K562 (cell line): ENCODE results near the gene ABHD14A. TPM values are rescaled to one million over a fixed set of nuclear protein-coding genes. Genes with fewer than 3 reads are reported as not detected.
A peak's percentile ranks its signal among the peaks of the same experiment; 100 is the strongest.

Experiments
- ARHGAP35 ChIP-seq: fragments of 450-650 bp; IDR thresholded peaks from 2 replicates; pipeline ENCODE4 v1.6.1; 2018; ENCODE audit not compliant: partially characterized antibody
- CHD2 ChIP-seq: IDR thresholded peaks from 2 replicates; pipeline ENCODE4 v1.6.1; 2011; ENCODE audit warnings: low read depth, low read length
- CREM ChIP-seq: IDR thresholded peaks from 2 replicates; pipeline ENCODE4 v1.6.1; 2014; ENCODE audit warnings: antibody characterized with exemption, low read depth
- DACH1 ChIP-seq: fragments of 450-650 bp; IDR thresholded peaks from 2 replicates; pipeline ENCODE4 v1.6.1; 2018; ENCODE audit not compliant: partially characterized antibody
- FOXJ2 ChIP-seq: fragments of 200-800 bp; sonication (Bioruptor generic); IDR thresholded peaks from 2 replicates; pipeline ENCODE4 v1.6.1; 2016; ENCODE audit warnings: missing genetic modification characterization, missing compliant biosample characterization
- HDAC8 ChIP-seq: fragments of 450-650 bp; IDR thresholded peaks from 2 replicates; pipeline ENCODE4 v1.6.1; 2016; ENCODE audit warnings: mild to moderate bottlenecking, missing genetic modification characterization, moderate library complexity, missing compliant biosample characterization
- NEUROD1 ChIP-seq: fragments of 150-350 bp; IDR thresholded peaks from 2 replicates; pipeline ENCODE4 v1.6.1; 2014; ENCODE audit warnings: borderline replicate concordance, low read length, low read depth; ENCODE audit not compliant: partially characterized antibody
- PTRF ChIP-seq: fragments of 450-650 bp; IDR thresholded peaks from 2 replicates; pipeline ENCODE4 v1.6.1; 2016; ENCODE audit warnings: mild to moderate bottlenecking, missing genetic modification characterization, missing compliant biosample characterization
- SNRNP70 ChIP-seq: fragments of 200-400 bp; formaldehyde crosslinking; optimal IDR thresholded peaks from 2 replicates; pipeline ENCODE3; 2017; ENCODE audit warnings: low read depth, low read length
- TCF7 ChIP-seq: sonication (generic); IDR thresholded peaks from 2 replicates; pipeline ENCODE4 v1.6.1; 2016; ENCODE audit warnings: antibody characterized with exemption, borderline replicate concordance
- TRIM24 ChIP-seq, 2 experiments: fragments of 450-650 bp; IDR thresholded peaks; 2 replicates each; pipeline ENCODE4 v1.6.1; 2016
- ZBED1 ChIP-seq: IDR thresholded peaks from 2 replicates; pipeline ENCODE4 v1.6.1; 2014
- polyA plus RNA-seq, 8 experiments: library from polyadenylated mRNA; depleted of rRNA in 4 of 8; stranded (reverse) in 5 of 8; unstranded in 3 of 8; fragments of >200 nt; fragmentation: Nextera tagmentation in 2 of 8; fragmentation: Illumina TruSeq in 1 of 8; extraction: Ambion mirVana in 2 of 8; extraction: Trizol in 1 of 8; gene quantifications; 2 replicates each; pipeline versions ENCODE4 v1.2.1 to v1.2.3, GENCODE V29; 2011 to 2014; ENCODE audit warnings: inconsistent platforms in 1 of 8, missing spikeins in 1 of 8
- total RNA-seq, 7 experiments: library from RNA; depleted of rRNA in 6 of 7; stranded (reverse); fragments of >200 nt in 6 of 7; fragmentation: Illumina TruSeq in 2 of 7; extraction: Trizol in 2 of 7; gene quantifications; 2 replicates each; pipeline versions ENCODE4 v1.2.1 to v1.2.3, GENCODE V29; 2011 to 2021; ENCODE audit warnings: low replicate concordance in 1 of 7
- TF ChIP-seq, protein P1 (sequence below): fragments of 450-650 bp; IDR thresholded peaks from 2 replicates; pipeline ENCODE4 v1.6.1; 2017; ENCODE audit warnings: antibody characterized with exemption, mild to moderate bottlenecking
- TF ChIP-seq, protein P2 (sequence below): fragments of 450-650 bp; formaldehyde crosslinking; IDR thresholded peaks from 2 replicates; pipeline ENCODE4 v1.4.0; 2022; ENCODE audit warnings: missing genetic modification characterization
- TF ChIP-seq, protein P3 (sequence below): IDR thresholded peaks from 2 replicates; pipeline ENCODE4 v1.6.1; 2011; ENCODE audit not compliant: insufficient read length; ENCODE audit errors: extremely low read depth
- TF ChIP-seq, protein P4 (sequence below), 3 experiments: fragments of 200-800 bp in 1 of 3; fragments of 250-450 bp in 1 of 3; fragments of 450-650 bp in 1 of 3; sonication (Bioruptor Pico) in 1 of 3; sonication (Bioruptor generic) in 1 of 3; formaldehyde crosslinking in 1 of 3; IDR thresholded peaks; 2 replicates each; pipeline versions ENCODE4 v1.6.1 to v1.8.0; 2016 to 2022; ENCODE audit warnings: mild to moderate bottlenecking in 2 of 3, missing genetic modification characterization in 2 of 3, missing compliant biosample characterization in 1 of 3, moderate library complexity in 1 of 3
- TF ChIP-seq, protein P5 (sequence below): sonication (generic); formaldehyde crosslinking; IDR thresholded peaks from 2 replicates; pipeline ENCODE4 v1.8.0; 2022; ENCODE audit warnings: mild to moderate bottlenecking, missing genetic modification reagents

The ABHD14A gene
- total and polyA plus RNA-seq, 9 of the 15 experiments (the other 6 are each of a cell fraction or from before 2014, with no cell fraction given) = 0.90 to 10.5 (median 8.3) TPM

DNA sequence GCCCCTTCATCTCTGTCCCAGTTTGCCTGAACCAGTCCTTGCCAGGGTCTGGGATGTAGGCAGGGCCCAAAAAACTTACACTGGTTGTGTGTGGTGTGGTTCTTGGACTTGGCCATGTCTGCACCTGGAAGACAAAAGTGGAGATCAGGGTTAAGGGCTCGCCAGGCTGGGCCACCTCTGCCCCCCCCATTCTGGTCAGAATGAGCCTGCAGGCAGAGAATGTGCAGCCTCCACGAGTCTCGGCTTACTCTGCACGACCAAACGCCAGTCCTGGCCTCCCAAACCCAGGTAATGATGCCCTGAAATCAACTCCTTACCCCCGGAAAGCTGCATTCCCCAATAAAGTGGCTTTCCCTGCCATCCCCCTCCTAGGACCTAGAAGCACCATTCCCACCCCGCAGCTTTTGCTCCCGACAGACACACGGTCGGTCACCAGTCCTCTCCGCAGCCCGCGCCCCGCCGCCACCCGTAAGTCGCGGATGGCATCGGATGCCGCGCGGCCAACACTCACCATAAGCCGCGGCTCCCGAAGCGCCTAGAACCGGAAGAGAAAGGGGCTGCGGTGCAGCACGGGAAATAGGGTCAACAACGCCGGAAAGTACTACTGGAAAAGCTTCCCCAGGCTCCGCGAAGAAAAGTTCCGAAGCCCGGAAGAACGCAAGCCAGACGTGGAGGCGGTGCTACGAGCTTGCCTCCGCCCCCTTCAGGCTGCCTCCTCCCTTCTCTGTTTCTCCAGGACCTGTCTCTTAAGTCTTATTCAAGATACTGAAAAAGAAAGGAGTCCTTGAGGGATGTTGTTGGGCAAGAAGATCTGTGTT, 20.7 kb downstream of the ABHD14A start, which contains the start of gene RPL29 (continued):
- TF ChIP-seq, protein P1, sequence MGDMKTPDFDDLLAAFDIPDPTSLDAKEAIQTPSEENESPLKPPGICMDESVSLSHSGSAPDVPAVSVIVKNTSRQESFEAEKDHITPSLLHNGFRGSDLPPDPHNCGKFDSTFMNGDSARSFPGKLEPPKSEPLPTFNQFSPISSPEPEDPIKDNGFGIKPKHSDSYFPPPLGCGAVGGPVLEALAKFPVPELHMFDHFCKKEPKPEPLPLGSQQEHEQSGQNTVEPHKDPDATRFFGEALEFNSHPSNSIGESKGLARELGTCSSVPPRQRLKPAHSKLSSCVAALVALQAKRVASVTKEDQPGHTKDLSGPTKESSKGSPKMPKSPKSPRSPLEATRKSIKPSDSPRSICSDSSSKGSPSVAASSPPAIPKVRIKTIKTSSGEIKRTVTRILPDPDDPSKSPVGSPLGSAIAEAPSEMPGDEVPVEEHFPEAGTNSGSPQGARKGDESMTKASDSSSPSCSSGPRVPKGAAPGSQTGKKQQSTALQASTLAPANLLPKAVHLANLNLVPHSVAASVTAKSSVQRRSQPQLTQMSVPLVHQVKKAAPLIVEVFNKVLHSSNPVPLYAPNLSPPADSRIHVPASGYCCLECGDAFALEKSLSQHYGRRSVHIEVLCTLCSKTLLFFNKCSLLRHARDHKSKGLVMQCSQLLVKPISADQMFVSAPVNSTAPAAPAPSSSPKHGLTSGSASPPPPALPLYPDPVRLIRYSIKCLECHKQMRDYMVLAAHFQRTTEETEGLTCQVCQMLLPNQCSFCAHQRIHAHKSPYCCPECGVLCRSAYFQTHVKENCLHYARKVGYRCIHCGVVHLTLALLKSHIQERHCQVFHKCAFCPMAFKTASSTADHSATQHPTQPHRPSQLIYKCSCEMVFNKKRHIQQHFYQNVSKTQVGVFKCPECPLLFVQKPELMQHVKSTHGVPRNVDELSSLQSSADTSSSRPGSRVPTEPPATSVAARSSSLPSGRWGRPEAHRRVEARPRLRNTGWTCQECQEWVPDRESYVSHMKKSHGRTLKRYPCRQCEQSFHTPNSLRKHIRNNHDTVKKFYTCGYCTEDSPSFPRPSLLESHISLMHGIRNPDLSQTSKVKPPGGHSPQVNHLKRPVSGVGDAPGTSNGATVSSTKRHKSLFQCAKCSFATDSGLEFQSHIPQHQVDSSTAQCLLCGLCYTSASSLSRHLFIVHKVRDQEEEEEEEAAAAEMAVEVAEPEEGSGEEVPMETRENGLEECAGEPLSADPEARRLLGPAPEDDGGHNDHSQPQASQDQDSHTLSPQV = no peak
- TF ChIP-seq TCF7 = no peak
- TF ChIP-seq, protein P2, sequence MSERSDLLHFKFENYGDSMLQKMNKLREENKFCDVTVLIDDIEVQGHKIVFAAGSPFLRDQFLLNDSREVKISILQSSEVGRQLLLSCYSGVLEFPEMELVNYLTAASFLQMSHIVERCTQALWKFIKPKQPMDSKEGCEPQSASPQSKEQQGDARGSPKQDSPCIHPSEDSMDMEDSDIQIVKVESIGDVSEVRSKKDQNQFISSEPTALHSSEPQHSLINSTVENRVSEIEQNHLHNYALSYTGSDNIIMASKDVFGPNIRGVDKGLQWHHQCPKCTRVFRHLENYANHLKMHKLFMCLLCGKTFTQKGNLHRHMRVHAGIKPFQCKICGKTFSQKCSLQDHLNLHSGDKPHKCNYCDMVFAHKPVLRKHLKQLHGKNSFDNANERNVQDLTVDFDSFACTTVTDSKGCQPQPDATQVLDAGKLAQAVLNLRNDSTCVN (CRISPR knock-in tag) = peak; percentile 51; the same call in 1 of the 2 replicates
- TF ChIP-seq DACH1 = no peak
- TF ChIP-seq HDAC8 (tag) = no peak
- TF ChIP-seq NEUROD1 = peak; percentile 68
- TF ChIP-seq, protein P3, sequence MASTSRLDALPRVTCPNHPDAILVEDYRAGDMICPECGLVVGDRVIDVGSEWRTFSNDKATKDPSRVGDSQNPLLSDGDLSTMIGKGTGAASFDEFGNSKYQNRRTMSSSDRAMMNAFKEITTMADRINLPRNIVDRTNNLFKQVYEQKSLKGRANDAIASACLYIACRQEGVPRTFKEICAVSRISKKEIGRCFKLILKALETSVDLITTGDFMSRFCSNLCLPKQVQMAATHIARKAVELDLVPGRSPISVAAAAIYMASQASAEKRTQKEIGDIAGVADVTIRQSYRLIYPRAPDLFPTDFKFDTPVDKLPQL = peak; percentile 80
- TF ChIP-seq SNRNP70 = no peak
- peak in 1 of 2 experiments; percentile 97; a peak in 2 of 4 replicates for TF ChIP-seq TRIM24 (IDR thresholded peaks at IDR 0.05)
- TF ChIP-seq, protein P4, sequence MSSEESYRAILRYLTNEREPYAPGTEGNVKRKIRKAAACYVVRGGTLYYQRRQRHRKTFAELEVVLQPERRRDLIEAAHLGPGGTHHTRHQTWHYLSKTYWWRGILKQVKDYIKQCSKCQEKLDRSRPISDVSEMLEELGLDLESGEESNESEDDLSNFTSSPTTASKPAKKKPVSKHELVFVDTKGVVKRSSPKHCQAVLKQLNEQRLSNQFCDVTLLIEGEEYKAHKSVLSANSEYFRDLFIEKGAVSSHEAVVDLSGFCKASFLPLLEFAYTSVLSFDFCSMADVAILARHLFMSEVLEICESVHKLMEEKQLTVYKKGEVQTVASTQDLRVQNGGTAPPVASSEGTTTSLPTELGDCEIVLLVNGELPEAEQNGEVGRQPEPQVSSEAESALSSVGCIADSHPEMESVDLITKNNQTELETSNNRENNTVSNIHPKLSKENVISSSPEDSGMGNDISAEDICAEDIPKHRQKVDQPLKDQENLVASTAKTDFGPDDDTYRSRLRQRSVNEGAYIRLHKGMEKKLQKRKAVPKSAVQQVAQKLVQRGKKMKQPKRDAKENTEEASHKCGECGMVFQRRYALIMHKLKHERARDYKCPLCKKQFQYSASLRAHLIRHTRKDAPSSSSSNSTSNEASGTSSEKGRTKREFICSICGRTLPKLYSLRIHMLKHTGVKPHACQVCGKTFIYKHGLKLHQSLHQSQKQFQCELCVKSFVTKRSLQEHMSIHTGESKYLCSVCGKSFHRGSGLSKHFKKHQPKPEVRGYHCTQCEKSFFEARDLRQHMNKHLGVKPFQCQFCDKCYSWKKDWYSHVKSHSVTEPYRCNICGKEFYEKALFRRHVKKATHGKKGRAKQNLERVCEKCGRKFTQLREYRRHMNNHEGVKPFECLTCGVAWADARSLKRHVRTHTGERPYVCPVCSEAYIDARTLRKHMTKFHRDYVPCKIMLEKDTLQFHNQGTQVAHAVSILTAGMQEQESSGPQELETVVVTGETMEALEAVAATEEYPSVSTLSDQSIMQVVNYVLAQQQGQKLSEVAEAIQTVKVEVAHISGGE (CRISPR knock-in tag; IDR thresholded peaks at IDR 0.05) = peak; percentile 94 to 99 (median 99)
- TF ChIP-seq ZBED1 = peak; percentile 38; the same call in 1 of the 2 replicates
- 0 out of 2 replicates have a peak, but pooled peaks have one; percentile 32 for TF ChIP-seq FOXJ2 (tag)
- TF ChIP-seq, protein P5, sequence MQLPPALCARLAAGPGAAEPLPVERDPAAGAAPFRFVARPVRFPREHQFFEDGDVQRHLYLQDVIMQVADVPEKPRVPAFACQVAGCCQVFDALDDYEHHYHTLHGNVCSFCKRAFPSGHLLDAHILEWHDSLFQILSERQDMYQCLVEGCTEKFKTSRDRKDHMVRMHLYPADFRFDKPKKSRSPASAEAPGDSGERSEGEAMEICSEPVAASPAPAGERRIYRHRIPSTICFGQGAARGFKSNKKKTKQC = no peak
- TF ChIP-seq CREM = peak; percentile 80
- no peak for TF ChIP-seq PTRF (tag)
- no peak for TF ChIP-seq CHD2
- no peak for TF ChIP-seq ARHGAP35
